H9 (cell line): Measurements from ENCODE around the gene RBM42. TPM values are rescaled to one million over a fixed set of nuclear protein-coding genes. Genes with fewer than 3 reads are reported as not detected.
A peak's percentile ranks its signal among the peaks of the same experiment; 100 is the strongest.
"Not testable (repeated sequence)": the region's sequence is repeated elsewhere in the genome, so short reads cannot be mapped to it uniquely, and the experiment has no call there.

ENCODE experiments used
- DNase-seq: peaks from one replicate; pipeline ENCODE4 v3.0.0-alpha.2; 2017
- H2AFZ ChIP-seq: one replicate; pipeline ENCODE4 v1.6.1; 2013; ENCODE audit warnings: mild to moderate bottlenecking, low read length, control low read depth, moderate library complexity
- H2AK5ac ChIP-seq: 2 replicates; pipeline ENCODE4 v1.6.1; 2013; ENCODE audit warnings: low read length, control low read depth, mixed read lengths; ENCODE audit not compliant: insufficient read length
- H2BK120ac ChIP-seq: one replicate; pipeline ENCODE4 v1.6.1; 2013; ENCODE audit warnings: low read depth, mild to moderate bottlenecking, low read length, control low read depth, inconsistent platforms; ENCODE audit not compliant: poor library complexity, severe bottlenecking
- H2BK12ac ChIP-seq: 2 replicates; pipeline ENCODE4 v1.6.1; 2013; ENCODE audit warnings: low read length, control low read depth, mixed read lengths, low read depth; ENCODE audit not compliant: insufficient read length
- H2BK15ac ChIP-seq: 2 replicates; pipeline ENCODE4 v1.6.1; 2013; ENCODE audit warnings: low read depth, low read length, control low read depth
- H2BK20ac ChIP-seq: one replicate; pipeline ENCODE4 v1.6.1; 2013; ENCODE audit warnings: low read depth, mild to moderate bottlenecking, low read length, control low read depth, inconsistent platforms; ENCODE audit not compliant: poor library complexity, severe bottlenecking
- H2BK5ac ChIP-seq: 2 replicates; pipeline ENCODE4 v1.6.1; 2013; ENCODE audit warnings: low read length, control low read depth, mixed read lengths; ENCODE audit not compliant: insufficient read length
- H3K14ac ChIP-seq: 2 replicates; pipeline ENCODE4 v1.6.1; 2013; ENCODE audit warnings: low read length, control low read depth; ENCODE audit not compliant: insufficient read depth
- H3K18ac ChIP-seq: 2 replicates; pipeline ENCODE4 v1.6.1; 2013; ENCODE audit warnings: low read depth, mild to moderate bottlenecking, mixed read lengths, low read length, control low read depth; ENCODE audit not compliant: insufficient read length
- H3K23ac ChIP-seq: 2 replicates; pipeline ENCODE4 v1.6.1; 2013; ENCODE audit warnings: low read length, control low read depth, mixed read lengths, low read depth; ENCODE audit not compliant: insufficient read length
- H3K23me2 ChIP-seq: 2 replicates; pipeline ENCODE4 v1.6.1; 2013; ENCODE audit warnings: low read depth, mild to moderate bottlenecking, mixed read lengths, low read length, control low read depth; ENCODE audit not compliant: insufficient read length, poor library complexity, severe bottlenecking
- H3K27ac ChIP-seq: 2 replicates; pipeline ENCODE4 v1.5.1; 2013; ENCODE audit warnings: low read length, control low read depth, mixed read lengths, low read depth; ENCODE audit not compliant: insufficient read length
- H3K27me3 ChIP-seq: 2 replicates; pipeline ENCODE4 v1.6.1; 2013; ENCODE audit warnings: low read length, control low read depth, inconsistent platforms; ENCODE audit not compliant: insufficient read depth
- H3K4ac ChIP-seq: 2 replicates; pipeline ENCODE4 v1.6.1; 2013; ENCODE audit warnings: low read depth, mild to moderate bottlenecking, control low read depth, inconsistent platforms, low read length, moderate library complexity
- H3K4me1 ChIP-seq: 2 replicates; pipeline ENCODE4 v1.6.1; 2013; ENCODE audit warnings: low read length, control low read depth, inconsistent platforms; ENCODE audit not compliant: insufficient read depth
- H3K4me2 ChIP-seq: 2 replicates; pipeline ENCODE4 v1.6.1; 2013; ENCODE audit warnings: low read length, control low read depth, mixed read lengths; ENCODE audit not compliant: insufficient read length, insufficient read depth
- H3K56ac ChIP-seq: 2 replicates; pipeline ENCODE4 v1.6.1; 2013; ENCODE audit warnings: low read depth, mild to moderate bottlenecking, mixed read lengths, low read length, control low read depth; ENCODE audit not compliant: insufficient read length
- H3K79me1 ChIP-seq: 2 replicates; pipeline ENCODE4 v1.6.1; 2013; ENCODE audit warnings: low read depth, mild to moderate bottlenecking, moderate library complexity, low read length, control low read depth, inconsistent platforms; ENCODE audit not compliant: insufficient read depth, poor library complexity, severe bottlenecking
- H3K79me2 ChIP-seq: 2 replicates; pipeline ENCODE4 v1.6.1; 2013; ENCODE audit warnings: low read length, control low read depth, inconsistent platforms; ENCODE audit not compliant: insufficient read depth
- H3K9ac ChIP-seq: 2 replicates; pipeline ENCODE4 v1.6.1; 2013; ENCODE audit warnings: low read length, control low read depth, mixed read lengths; ENCODE audit not compliant: insufficient read length; ENCODE audit errors: extremely low read depth
- H3K9me3 ChIP-seq: one replicate; pipeline ENCODE4 v1.6.1; 2013; ENCODE audit warnings: low read depth, low read length, inconsistent platforms; ENCODE audit not compliant: control insufficient read depth
- H3T11ph ChIP-seq: one replicate; pipeline ENCODE4 v1.6.1; 2013; ENCODE audit warnings: mild to moderate bottlenecking, low read length, control low read depth, inconsistent platforms
- H4K20me1 ChIP-seq: one replicate; pipeline ENCODE4 v1.6.1; 2013; ENCODE audit not compliant: control insufficient read depth, insufficient read length, insufficient read depth
- H4K5ac ChIP-seq: 2 replicates; pipeline ENCODE4 v1.6.1; 2013; ENCODE audit warnings: low read depth, mild to moderate bottlenecking, mixed read lengths, low read length, control low read depth; ENCODE audit not compliant: insufficient read length
- H4K8ac ChIP-seq: replicated peaks from 2 replicates; pipeline ENCODE4 v1.6.1; 2013; ENCODE audit warnings: low read length, control low read depth, mixed read lengths, low read depth; ENCODE audit not compliant: insufficient read length
- H4K91ac ChIP-seq: 2 replicates; pipeline ENCODE4 v1.6.1; 2013; ENCODE audit warnings: low read depth, mild to moderate bottlenecking, moderate library complexity, mixed read lengths, low read length, control low read depth; ENCODE audit not compliant: insufficient read length
- H3K27ac Mint-ChIP-seq, 3 experiments: 2 replicates in 2 of 3; 3 replicates in 1 of 3; pipeline ENCODE4 v1.8.0; 2020 to 2021; ENCODE audit warnings: mixed read lengths in 3 of 3, mild to moderate bottlenecking in 1 of 3, moderate library complexity in 1 of 3
- H3K27me3 Mint-ChIP-seq: 2 replicates; pipeline ENCODE4 v1.8.0; 2021; ENCODE audit warnings: low read depth, mild to moderate bottlenecking, moderate library complexity, mixed read lengths
- H3K36me3 Mint-ChIP-seq, 3 experiments: 2 replicates in 2 of 3; 3 replicates in 1 of 3; pipeline ENCODE4 v1.8.0; 2020 to 2021; ENCODE audit warnings: low read depth in 3 of 3, mixed read lengths in 3 of 3; ENCODE audit not compliant: insufficient read depth in 1 of 3
- H3K4me1 Mint-ChIP-seq, 2 experiments: 2 replicates each; pipeline ENCODE4 v1.8.0; 2020; ENCODE audit warnings: mixed read lengths in 2 of 2
- H3K4me3 Mint-ChIP-seq, 2 experiments: 2 replicates in 1 of 2; 3 replicates in 1 of 2; pipeline ENCODE4 v1.8.0; 2020 to 2021; ENCODE audit warnings: mild to moderate bottlenecking in 2 of 2, mixed read lengths in 2 of 2, moderate library complexity in 1 of 2
- H3K9me3 Mint-ChIP-seq, 2 experiments: 2 replicates in 1 of 2; 3 replicates in 1 of 2; pipeline ENCODE4 v1.8.0; 2020; ENCODE audit warnings: mild to moderate bottlenecking in 2 of 2, mixed read lengths in 2 of 2, moderate library complexity in 1 of 2
- WGBS: extraction: QIAGEN DNeasy Blood & Tissue Kit; methylation state at CpG from one replicate; pipeline ENCODE4 v1.1.7; 2013; ENCODE audit warnings: missing lambda C conversion rate, low lambda C conversion rate, mixed read lengths; ENCODE audit not compliant: insufficient read length; ENCODE audit errors: extremely low coverage; 5-methylcytosine and 5-hydroxymethylcytosine counted together
- total RNA-seq: library from RNA; stranded (reverse); gene quantifications from 2 replicates; pipeline ENCODE4 v1.2.1, GENCODE V29; 2021
- TF ChIP-seq, protein P1 (sequence below): fragments of 200-600 bp; sonication (generic); conservative IDR thresholded peaks from 3 replicates; pipeline ENCODE4 v1.8.0; 2021; ENCODE audit warnings: antibody characterized with exemption, mild to moderate bottlenecking

Gene RBM42
- total RNA-seq, 1 experiment from 2014 or later = 83.3 TPM

- H3K4ac ChIP-seq = no peak overlapping the region
- H3K4me3 Mint-ChIP-seq = no peak overlapping the region
- no peak overlapping the region for H3K4me2 ChIP-seq
- peak; percentile 64 for DNase-seq
- H3K23me2 ChIP-seq = no peaks in the 10 kb centered on the region
- TF ChIP-seq, protein P1, sequence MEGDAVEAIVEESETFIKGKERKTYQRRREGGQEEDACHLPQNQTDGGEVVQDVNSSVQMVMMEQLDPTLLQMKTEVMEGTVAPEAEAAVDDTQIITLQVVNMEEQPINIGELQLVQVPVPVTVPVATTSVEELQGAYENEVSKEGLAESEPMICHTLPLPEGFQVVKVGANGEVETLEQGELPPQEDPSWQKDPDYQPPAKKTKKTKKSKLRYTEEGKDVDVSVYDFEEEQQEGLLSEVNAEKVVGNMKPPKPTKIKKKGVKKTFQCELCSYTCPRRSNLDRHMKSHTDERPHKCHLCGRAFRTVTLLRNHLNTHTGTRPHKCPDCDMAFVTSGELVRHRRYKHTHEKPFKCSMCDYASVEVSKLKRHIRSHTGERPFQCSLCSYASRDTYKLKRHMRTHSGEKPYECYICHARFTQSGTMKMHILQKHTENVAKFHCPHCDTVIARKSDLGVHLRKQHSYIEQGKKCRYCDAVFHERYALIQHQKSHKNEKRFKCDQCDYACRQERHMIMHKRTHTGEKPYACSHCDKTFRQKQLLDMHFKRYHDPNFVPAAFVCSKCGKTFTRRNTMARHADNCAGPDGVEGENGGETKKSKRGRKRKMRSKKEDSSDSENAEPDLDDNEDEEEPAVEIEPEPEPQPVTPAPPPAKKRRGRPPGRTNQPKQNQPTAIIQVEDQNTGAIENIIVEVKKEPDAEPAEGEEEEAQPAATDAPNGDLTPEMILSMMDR = peak; percentile 81
- no peak overlapping the region for H4K91ac ChIP-seq
- H3K9ac ChIP-seq = no peak overlapping the region
- H3K79me1 ChIP-seq = no peaks in the 10 kb centered on the region
- no peaks in the 10 kb centered on the region for H3K27me3 ChIP-seq
- H3K56ac ChIP-seq = no peak overlapping the region
- H4K5ac ChIP-seq = no peak overlapping the region
- peaks cover 23% of the 10 kb centered on the region for H3K27me3 Mint-ChIP-seq
- no peak overlapping the region for H2BK120ac ChIP-seq
- H3T11ph ChIP-seq = no peak overlapping the region
- no peak overlapping the region for H3K14ac ChIP-seq
- H2BK20ac ChIP-seq = no peak overlapping the region
- WGBS = no CpG with 5 or more reads among the region's 8 CpGs
- no peaks in the 10 kb centered on the region for H3K36me3 Mint-ChIP-seq
- no peaks in the 10 kb centered on the region for H4K20me1 ChIP-seq
- no peak overlapping the region for H3K27ac ChIP-seq
- no peaks in the 10 kb centered on the region for H3K9me3 ChIP-seq
- H3K79me2 ChIP-seq = no peaks in the 10 kb centered on the region
- H2BK5ac ChIP-seq = no peak overlapping the region
- H3K23ac ChIP-seq = no peak overlapping the region
- H2AFZ ChIP-seq = no peak overlapping the region
- no peak overlapping the region for H2BK15ac ChIP-seq
- no peak overlapping the region for H2AK5ac ChIP-seq
- no peak overlapping the region for H4K8ac ChIP-seq
- H3K4me1 Mint-ChIP-seq = peaks cover 0 to 2% of the 10 kb centered on the region in 2 experiments; a peak in 1 of 4 replicates
- H2BK12ac ChIP-seq = no peak overlapping the region
- no peaks in the 10 kb centered on the region for H3K4me1 ChIP-seq
- no peak overlapping the region for H3K27ac Mint-ChIP-seq
- H3K18ac ChIP-seq = no peak overlapping the region
- H3K9me3 Mint-ChIP-seq = no peaks in the 10 kb centered on the region
Observed at GRCh38 chr19:35592226-35592625, 36.6 kb upstream of the RBM42 start.

DNA sequence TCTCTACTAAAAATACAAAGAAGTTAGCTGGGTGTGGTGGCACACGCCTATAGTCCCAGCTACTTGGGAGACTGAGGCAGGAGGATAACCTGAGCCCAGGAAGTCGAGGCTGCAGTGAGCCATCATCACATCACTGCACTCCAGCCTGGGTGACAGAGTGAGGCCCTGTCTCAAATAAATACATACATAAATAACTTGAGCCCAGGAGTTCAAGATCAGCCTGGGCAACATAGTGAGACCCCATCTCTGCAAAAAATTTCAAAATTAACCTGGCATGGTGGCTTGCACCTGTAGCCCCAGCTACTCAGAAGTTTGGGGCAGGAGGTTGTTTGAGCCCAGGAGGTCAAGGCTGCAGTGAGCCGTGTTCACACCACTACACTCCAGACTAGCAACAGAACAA lies 33.8 kb upstream of the RBM42 start:
- not testable (repeated sequence) for H3K27ac Mint-ChIP-seq, H4K91ac ChIP-seq, H3K79me1 ChIP-seq, H2BK12ac ChIP-seq, H3K4me1 ChIP-seq, H4K20me1 ChIP-seq, H2BK15ac ChIP-seq, H4K5ac ChIP-seq, H3K18ac ChIP-seq, H2BK5ac ChIP-seq, H3K4ac ChIP-seq, H3K56ac ChIP-seq, H2BK120ac ChIP-seq, H3K9me3 ChIP-seq, H3K4me3 Mint-ChIP-seq, H3K27me3 ChIP-seq, H3K36me3 Mint-ChIP-seq, H3K9ac ChIP-seq, H3K23ac ChIP-seq, H3K9me3 Mint-ChIP-seq, H3K4me1 Mint-ChIP-seq, H2AFZ ChIP-seq, H3K23me2 ChIP-seq, H3K27ac ChIP-seq, H4K8ac ChIP-seq, H2BK20ac ChIP-seq, H3T11ph ChIP-seq, DNase-seq, H3K79me2 ChIP-seq, H2AK5ac ChIP-seq, H3K14ac ChIP-seq, H3K4me2 ChIP-seq
- H3K27me3 Mint-ChIP-seq = peaks cover 22% of the 10 kb centered on the region
- no CpG with 5 or more reads among the region's 3 CpGs for WGBS
